Left ventricle myocardium inferior (tissue), 1 donor: ENCODE measurements around the gene HCN3. TPM values are rescaled to one million over a fixed set of nuclear protein-coding genes. Genes with fewer than 3 reads are reported as not detected.

ENCODE experiments used
- DNase-seq: peaks from one replicate; pipeline ENCODE4 v3.0.0-alpha.2; 2020
- H3K27ac ChIP-seq: fragments of 200-600 bp; replicated peaks from 2 replicates; pipeline ENCODE4 v1.8.0; 2021
- H3K27me3 ChIP-seq: fragments of 200-600 bp; 2 replicates; pipeline ENCODE4 v1.8.0; 2021; ENCODE audit warnings: low read depth
- H3K36me3 ChIP-seq: fragments of 200-600 bp; 2 replicates; pipeline ENCODE4 v1.8.0; 2021
- H3K4me1 ChIP-seq: fragments of 200-600 bp; 2 replicates; pipeline ENCODE4 v1.8.0; 2021
- H3K4me3 ChIP-seq: fragments of 200-600 bp; 2 replicates; pipeline ENCODE4 v1.8.0; 2021; ENCODE audit warnings: mild to moderate bottlenecking, moderate library complexity
- H3K9me3 ChIP-seq: fragments of 200-600 bp; replicated peaks from 2 replicates; pipeline ENCODE4 v1.8.0; 2021
- intact Hi-C: fragments of 100-400 bp; cut with micrococcal nuclease; formaldehyde crosslinking; loops from one replicate; pipeline ENCODE4 v1.11.0; 2022
- total RNA-seq: library from RNA; stranded (reverse); fragmentation: NEBNext Ultra II Directional; extraction: Animal tissue kit (Norgen Biotek cat#: 25700); gene quantifications from one replicate; pipeline ENCODE4 v1.2.1, GENCODE V29; 2021
- TF ChIP-seq, protein P1 (sequence below): fragments of 200-600 bp; IDR thresholded peaks from 2 replicates; pipeline ENCODE4 v1.8.0; 2021; ENCODE audit warnings: antibody characterized with exemption, mild to moderate bottlenecking, borderline replicate concordance
- donor health status: DM: no; HTN: yes; CAD: no; lungs with severe emphysema.

The HCN3 gene
- total RNA-seq, 1 donor from 2014 or later: 1.2 TPM

GRCh38 chr1:155277902-155278688 lies 832 bp downstream of the HCN3 start:
- TF ChIP-seq, protein P1, sequence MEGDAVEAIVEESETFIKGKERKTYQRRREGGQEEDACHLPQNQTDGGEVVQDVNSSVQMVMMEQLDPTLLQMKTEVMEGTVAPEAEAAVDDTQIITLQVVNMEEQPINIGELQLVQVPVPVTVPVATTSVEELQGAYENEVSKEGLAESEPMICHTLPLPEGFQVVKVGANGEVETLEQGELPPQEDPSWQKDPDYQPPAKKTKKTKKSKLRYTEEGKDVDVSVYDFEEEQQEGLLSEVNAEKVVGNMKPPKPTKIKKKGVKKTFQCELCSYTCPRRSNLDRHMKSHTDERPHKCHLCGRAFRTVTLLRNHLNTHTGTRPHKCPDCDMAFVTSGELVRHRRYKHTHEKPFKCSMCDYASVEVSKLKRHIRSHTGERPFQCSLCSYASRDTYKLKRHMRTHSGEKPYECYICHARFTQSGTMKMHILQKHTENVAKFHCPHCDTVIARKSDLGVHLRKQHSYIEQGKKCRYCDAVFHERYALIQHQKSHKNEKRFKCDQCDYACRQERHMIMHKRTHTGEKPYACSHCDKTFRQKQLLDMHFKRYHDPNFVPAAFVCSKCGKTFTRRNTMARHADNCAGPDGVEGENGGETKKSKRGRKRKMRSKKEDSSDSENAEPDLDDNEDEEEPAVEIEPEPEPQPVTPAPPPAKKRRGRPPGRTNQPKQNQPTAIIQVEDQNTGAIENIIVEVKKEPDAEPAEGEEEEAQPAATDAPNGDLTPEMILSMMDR: peak; percentile 23
- Histone ChIP-seq H3K9me3 (no peaks in the 10 kb centered on the region), H3K36me3 (no peaks in the 10 kb centered on the region), H3K4me1 (peaks cover 32% of the 10 kb centered on the region), H3K4me3 (peak overlapping the region; percentile 83), H3K27ac (peak overlapping the region; percentile 76), H3K27me3 (no peaks in the 10 kb centered on the region)
- DNase-seq: peak; percentile 50
- intact Hi-C loops: loop anchor here (5.0 kb wide), 1 partner anchor 44 kb away; the partner anchor contains the start of gene RUSC1

DNA sequence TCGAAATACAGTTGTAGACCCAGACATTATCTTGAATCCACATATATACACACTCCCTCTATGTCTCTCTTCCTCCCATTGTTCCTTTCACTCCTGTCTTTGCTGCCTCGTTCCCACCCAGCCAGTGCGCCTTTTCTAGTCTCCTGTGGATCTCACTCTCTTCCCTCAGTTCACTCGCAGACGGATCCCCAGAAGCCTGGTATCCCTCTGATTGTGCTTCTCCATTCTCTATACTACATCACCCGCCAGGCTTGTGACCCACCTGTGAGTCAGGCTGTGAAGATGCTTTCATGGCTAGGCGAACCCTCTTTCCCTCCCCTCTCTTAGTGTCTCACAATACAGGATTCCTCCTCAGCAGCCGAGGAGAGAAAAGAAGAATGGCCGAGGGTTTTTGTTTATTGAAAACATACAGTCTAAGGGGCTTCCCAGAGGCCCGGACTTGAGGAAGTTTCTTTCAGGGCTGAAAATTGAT lies 1.5 kb downstream of the HCN3 start:
- Histone ChIP-seq H3K27me3 (no peaks in the 10 kb centered on the region), H3K9me3 (no peaks in the 10 kb centered on the region), H3K27ac (no peak overlapping the region), H3K4me1 (peaks cover 29% of the 10 kb centered on the region), H3K36me3 (no peaks in the 10 kb centered on the region), H3K4me3 (no peak overlapping the region)
- TF ChIP-seq, protein P1: no peak
- intact Hi-C loops: loop anchor here (5.0 kb wide), 1 partner anchor 44 kb away; the partner anchor contains the start of gene RUSC1
- no peak for DNase-seq

DNA sequence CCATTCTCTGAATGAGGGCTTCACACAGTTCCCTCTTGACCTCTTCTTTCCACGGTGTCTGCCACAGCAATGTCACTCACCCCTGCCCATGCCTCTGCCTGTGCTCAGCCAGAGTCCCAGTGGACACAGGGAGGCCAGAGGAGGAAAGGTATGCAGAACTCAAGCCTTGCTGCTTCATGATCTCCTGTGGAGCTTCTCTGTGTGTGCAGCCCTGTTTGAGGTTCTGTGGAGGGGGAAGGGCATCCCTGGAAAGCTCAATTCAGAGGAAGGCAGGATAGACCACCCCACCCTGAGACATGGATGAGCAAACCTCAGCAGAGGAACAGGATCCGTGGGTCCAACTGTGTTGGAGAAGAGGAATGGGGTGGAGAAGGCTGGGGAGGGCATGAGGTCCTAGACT lies 2.0 kb downstream of the HCN3 start:
- Histone ChIP-seq H3K36me3 (no peaks in the 10 kb centered on the region), H3K9me3 (no peaks in the 10 kb centered on the region), H3K4me3 (no peak overlapping the region), H3K27ac (no peak overlapping the region), H3K27me3 (no peaks in the 10 kb centered on the region), H3K4me1 (peaks cover 23% of the 10 kb centered on the region)
- intact Hi-C loops: loop anchor here (5.0 kb wide), 1 partner anchor 43 kb away; the partner anchor contains the start of gene RUSC1
- DNase-seq: no peak
- TF ChIP-seq, protein P1: no peak

- H3K4me3 ChIP-seq: no peak overlapping the region
- H3K27me3 ChIP-seq: no peaks in the 10 kb centered on the region
- no peak for DNase-seq
- intact Hi-C loops: no loop called here
- no peaks in the 10 kb centered on the region for H3K36me3 ChIP-seq
- H3K9me3 ChIP-seq: no peaks in the 10 kb centered on the region
- TF ChIP-seq, protein P1: no peak
- H3K27ac ChIP-seq: no peak overlapping the region
- H3K4me1 ChIP-seq: peaks cover 10% of the 10 kb centered on the region
Measured at GRCh38 chr1:155282488-155283091, 5.3 kb downstream of the HCN3 start.

GRCh38 chr1:155284476-155284875 lies 7.2 kb downstream of the HCN3 start:
- Histone ChIP-seq H3K9me3 (no peaks in the 10 kb centered on the region), H3K4me3 (no peak overlapping the region), H3K4me1 (no peaks in the 10 kb centered on the region), H3K27me3 (no peaks in the 10 kb centered on the region), H3K36me3 (no peaks in the 10 kb centered on the region), H3K27ac (no peak overlapping the region)
- TF ChIP-seq, protein P1: no peak
- no peak for DNase-seq
- intact Hi-C loops: no loop called here
